SK-N-SH (cell line): Measurements from ENCODE around the gene PSME2.

ENCODE experiments used
- CTCF ChIP-seq: fragments of 200-600 bp; sonication (generic); IDR thresholded peaks from 2 replicates; pipeline ENCODE4 v1.6.1; 2017; ENCODE audit warnings: antibody characterized with exemption, mild to moderate bottlenecking, moderate library complexity
- RCOR1 ChIP-seq: fragments of 150-350 bp; IDR thresholded peaks from 2 replicates; pipeline ENCODE4 v1.6.1; 2017; ENCODE audit warnings: antibody characterized with exemption, low read length
- USF1 ChIP-seq: IDR thresholded peaks from 2 replicates; pipeline ENCODE4 v1.4.0; 2012; ENCODE audit warnings: low read depth, borderline replicate concordance

GRCh38 chr14:24187539-24187915, 41.1 kb upstream of the PSME2 start:
- no peak for TF ChIP-seq USF1
- TF ChIP-seq CTCF = no peak
- no peak for TF ChIP-seq RCOR1
